K562 (cell line): ENCODE results near the gene CRABP2. TPM values are rescaled to one million over a fixed set of nuclear protein-coding genes. Genes with fewer than 3 reads are reported as not detected.

Experiments used
- AFF4 ChIP-seq: sonication (generic); formaldehyde crosslinking; IDR thresholded peaks from 2 replicates; pipeline ENCODE4 v1.8.0; 2023; ENCODE audit warnings: mild to moderate bottlenecking, missing genetic modification reagents
- ELK1 ChIP-seq: sonication (generic); formaldehyde crosslinking; IDR thresholded peaks from 2 replicates; pipeline ENCODE4 v1.8.1; 2022; ENCODE audit warnings: missing genetic modification reagents
- ETV6 ChIP-seq, 3 experiments: fragments of 150-350 bp in 1 of 3; sonication (generic) in 1 of 3; formaldehyde crosslinking in 1 of 3; IDR thresholded peaks; 2 replicates each; pipeline versions ENCODE4 v1.6.1 to v1.8.0; 2014 to 2022; ENCODE audit warnings: borderline replicate concordance in 2 of 3, low read depth in 2 of 3, antibody characterized with exemption in 1 of 3, low read length in 1 of 3, mild to moderate bottlenecking in 1 of 3, missing genetic modification reagents in 1 of 3
- FOXJ2 ChIP-seq: fragments of 200-800 bp; sonication (Bioruptor generic); IDR thresholded peaks from 2 replicates; pipeline ENCODE4 v1.6.1; 2016; ENCODE audit warnings: missing genetic modification characterization, missing compliant biosample characterization
- KDM1A ChIP-seq, 2 experiments: fragments of 450-650 bp; IDR thresholded peaks; 2 replicates each; pipeline ENCODE4 v1.6.1; 2016; ENCODE audit warnings: mild to moderate bottlenecking in 2 of 2
- MCM7 ChIP-seq, 2 experiments: fragments of 450-650 bp; IDR thresholded peaks; 2 replicates each; pipeline ENCODE4 v1.6.1; 2016 to 2018
- MYBL2 ChIP-seq, 2 experiments: fragments of 450-650 bp in 1 of 2; sonication (generic) in 1 of 2; formaldehyde crosslinking in 1 of 2; IDR thresholded peaks; 2 replicates each; pipeline versions ENCODE4 v1.6.1 to v1.8.1; 2017 to 2022; ENCODE audit warnings: borderline replicate concordance in 1 of 2, inconsistent platforms in 1 of 2, low read depth in 1 of 2, mild to moderate bottlenecking in 1 of 2, missing genetic modification reagents in 1 of 2, moderate library complexity in 1 of 2
- PHF21A ChIP-seq: fragments of 450-650 bp; IDR thresholded peaks from 2 replicates; pipeline ENCODE4 v1.6.1; 2017; ENCODE audit warnings: low read depth, borderline replicate concordance
- POU5F1 ChIP-seq: fragments of 150-350 bp; IDR thresholded peaks from 2 replicates; pipeline ENCODE4 v1.6.1; 2014; ENCODE audit warnings: borderline replicate concordance, low read length, low read depth, mild to moderate bottlenecking; ENCODE audit not compliant: partially characterized antibody
- ZBTB1 ChIP-seq: sonication (generic); formaldehyde crosslinking; IDR thresholded peaks from 2 replicates; pipeline ENCODE4 v1.8.1; 2023; ENCODE audit warnings: missing genetic modification reagents, low read depth, mild to moderate bottlenecking, borderline replicate concordance
- ZNF12 ChIP-seq: sonication (generic); formaldehyde crosslinking; IDR thresholded peaks from 2 replicates; pipeline ENCODE4 v1.4.0; 2020; ENCODE audit warnings: mild to moderate bottlenecking, missing genetic modification reagents
- ZNF3 ChIP-seq: fragments of 250-450 bp; sonication (Bioruptor Pico); IDR thresholded peaks from 2 replicates; pipeline ENCODE4 v1.5.0; 2021; ENCODE audit warnings: mild to moderate bottlenecking, moderate library complexity
- ZNF584 ChIP-seq: fragments of 200-800 bp; sonication (Bioruptor generic); IDR thresholded peaks from 2 replicates; pipeline ENCODE4 v1.6.1; 2016; ENCODE audit warnings: low read depth, mild to moderate bottlenecking, missing genetic modification characterization, missing compliant biosample characterization
- ZNF740 ChIP-seq, 3 experiments: fragments of 200-800 bp in 1 of 3; sonication (Bioruptor generic) in 1 of 3; sonication (generic) in 1 of 3; formaldehyde crosslinking in 1 of 3; IDR thresholded peaks; 2 replicates each; pipeline versions ENCODE4 v1.6.1 to v1.8.0; 2016 to 2022; ENCODE audit warnings: mild to moderate bottlenecking in 2 of 3, missing compliant biosample characterization in 2 of 3, missing genetic modification characterization in 2 of 3, missing genetic modification reagents in 1 of 3
- polyA plus RNA-seq, 8 experiments: library from polyadenylated mRNA; depleted of rRNA in 4 of 8; stranded (reverse) in 5 of 8; unstranded in 3 of 8; fragments of >200 nt; fragmentation: Nextera tagmentation in 2 of 8; fragmentation: Illumina TruSeq in 1 of 8; extraction: Ambion mirVana in 2 of 8; extraction: Trizol in 1 of 8; gene quantifications; 2 replicates each; pipeline versions ENCODE4 v1.2.1 to v1.2.3, GENCODE V29; 2011 to 2014; ENCODE audit warnings: inconsistent platforms in 1 of 8, missing spikeins in 1 of 8
- total RNA-seq, 7 experiments: library from RNA; depleted of rRNA in 6 of 7; stranded (reverse); fragments of >200 nt in 6 of 7; fragmentation: Illumina TruSeq in 2 of 7; extraction: Trizol in 2 of 7; gene quantifications; 2 replicates each; pipeline versions ENCODE4 v1.2.1 to v1.2.3, GENCODE V29; 2011 to 2021; ENCODE audit warnings: low replicate concordance in 1 of 7
- TF ChIP-seq, protein P1 (sequence below): fragments of 250-450 bp; sonication (Bioruptor Pico); IDR thresholded peaks from 2 replicates; pipeline ENCODE4 v1.4.0; 2020; ENCODE audit warnings: borderline replicate concordance
- TF ChIP-seq, protein P2 (sequence below): fragments of 250-450 bp; sonication (Bioruptor Pico); IDR thresholded peaks from 2 replicates; pipeline ENCODE4 v1.8.0; 2022; ENCODE audit warnings: moderate library complexity, mild to moderate bottlenecking, inconsistent platforms

The CRABP2 gene
- total and polyA plus RNA-seq, 9 of the 15 experiments (the other 6 are each of a cell fraction or from before 2014, with no cell fraction given) = 0.30 to 2.5 (median 0.82) TPM

DNA sequence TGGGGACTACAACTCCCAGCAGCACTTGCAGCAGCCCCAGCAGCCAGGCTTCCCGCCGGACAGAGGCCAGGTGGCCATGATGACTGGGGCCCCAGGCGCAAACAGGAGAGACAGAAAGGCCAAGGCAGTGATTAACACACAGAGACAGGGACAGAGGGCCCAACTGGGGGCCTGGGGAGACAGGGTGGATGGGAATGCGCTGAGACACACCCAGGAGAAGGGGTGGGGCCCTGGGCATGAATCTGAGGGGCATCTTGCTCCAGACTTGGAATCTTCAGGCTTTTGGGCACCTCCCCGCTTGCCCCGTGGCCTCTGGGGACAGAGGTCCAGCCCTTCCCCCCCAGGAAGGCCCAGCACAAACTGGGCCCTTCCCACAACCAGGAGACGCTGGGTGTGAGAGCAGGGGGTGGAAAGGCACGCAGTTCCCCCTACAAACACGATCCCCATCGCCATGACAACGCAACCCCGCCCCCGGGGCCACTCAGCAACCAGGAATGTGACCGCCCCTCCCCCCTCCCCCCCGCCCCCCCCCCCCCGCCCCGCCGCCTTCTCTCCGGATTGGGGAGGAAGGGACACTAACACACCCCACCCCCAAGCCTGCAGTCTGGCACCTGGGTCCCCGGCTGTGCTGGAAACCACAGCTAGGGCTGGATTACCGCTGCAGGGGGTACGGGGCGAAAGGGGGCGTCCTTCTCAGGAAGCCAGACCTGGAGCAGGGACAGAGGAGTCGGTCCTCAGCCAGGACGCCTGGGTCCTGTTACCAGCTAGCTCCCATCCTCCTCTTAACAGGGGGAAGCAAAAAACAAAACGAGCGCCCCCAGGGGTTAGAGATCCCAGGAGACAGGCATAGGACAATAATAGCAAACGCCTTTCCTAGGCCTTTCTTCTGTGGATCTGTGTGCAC is 41.6 kb upstream of the CRABP2 start (continued):
- TF ChIP-seq AFF4 (CRISPR knock-in tag) = no peak
- no peak for TF ChIP-seq POU5F1
- no peak for TF ChIP-seq ZNF12 (CRISPR knock-in tag)
- no peak; the same call in 1 of the 2 replicates for TF ChIP-seq FOXJ2 (tag)
- TF ChIP-seq, protein P1, sequence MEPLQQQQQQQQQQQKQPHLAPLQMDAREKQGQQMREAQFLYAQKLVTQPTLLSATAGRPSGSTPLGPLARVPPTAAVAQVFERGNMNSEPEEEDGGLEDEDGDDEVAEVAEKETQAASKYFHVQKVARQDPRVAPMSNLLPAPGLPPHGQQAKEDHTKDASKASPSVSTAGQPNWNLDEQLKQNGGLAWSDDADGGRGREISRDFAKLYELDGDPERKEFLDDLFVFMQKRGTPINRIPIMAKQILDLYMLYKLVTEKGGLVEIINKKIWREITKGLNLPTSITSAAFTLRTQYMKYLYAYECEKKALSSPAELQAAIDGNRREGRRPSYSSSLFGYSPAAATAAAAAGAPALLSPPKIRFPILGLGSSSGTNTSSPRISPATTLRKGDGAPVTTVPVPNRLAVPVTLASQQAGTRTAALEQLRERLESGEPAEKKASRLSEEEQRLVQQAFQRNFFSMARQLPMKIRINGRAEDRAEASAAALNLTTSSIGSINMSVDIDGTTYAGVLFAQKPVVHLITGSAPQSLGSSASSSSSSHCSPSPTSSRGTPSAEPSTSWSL (CRISPR knock-in tag) = no peak
- TF ChIP-seq ELK1 (CRISPR knock-in tag) = no peak
- no peak for TF ChIP-seq MYBL2 (IDR thresholded peaks at IDR 0.05; ENCODE audit: low read depth)
- TF ChIP-seq MYBL2 (CRISPR knock-in tag; IDR thresholded peaks at IDR 0.05; ENCODE audit: borderline replicate concordance) = no peak
- TF ChIP-seq ETV6 (IDR thresholded peaks at IDR 0.05; ENCODE audit: borderline replicate concordance in 1 of 2, low read depth in 2 of 2, low read length in 1 of 2) = no peak
- no peak for TF ChIP-seq ETV6 (CRISPR knock-in tag; IDR thresholded peaks at IDR 0.05; ENCODE audit: borderline replicate concordance)
- no peak for TF ChIP-seq ZNF3 (CRISPR knock-in tag)
- no peak for TF ChIP-seq PHF21A
- TF ChIP-seq, protein P2, sequence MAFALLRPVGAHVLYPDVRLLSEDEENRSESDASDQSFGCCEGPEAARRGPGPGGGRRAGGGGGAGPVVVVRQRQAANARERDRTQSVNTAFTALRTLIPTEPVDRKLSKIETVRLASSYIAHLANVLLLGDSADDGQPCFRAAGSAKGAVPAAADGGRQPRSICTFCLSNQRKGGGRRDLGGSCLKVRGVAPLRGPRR (CRISPR knock-in tag) = no peak
- TF ChIP-seq ZNF584 = no peak
- peak; percentile 82 for TF ChIP-seq ZNF740 (CRISPR knock-in tag; IDR thresholded peaks at IDR 0.05)
- peak in 1 of 2 experiments; percentile 78; a peak in 2 of 4 replicates for TF ChIP-seq ZNF740 (tag; IDR thresholded peaks at IDR 0.05)
- no peak for TF ChIP-seq ZBTB1 (CRISPR knock-in tag)
- no peak for TF ChIP-seq MCM7 (IDR thresholded peaks at IDR 0.05)
- TF ChIP-seq KDM1A (IDR thresholded peaks at IDR 0.05) = no peak; a peak in 1 of 4 replicates
